Right lobe of liver (tissue), 6 donors: ENCODE data around the gene GALC. TPM values are rescaled to one million over a fixed set of nuclear protein-coding genes. Genes with fewer than 3 reads are reported as not detected.
"Not testable (repeated sequence)": the region's sequence is repeated elsewhere in the genome, so short reads cannot be mapped to it uniquely, and the experiment has no call there.

ENCODE experiments used
- ATAC-seq, 4 donors: fragments of 200-7000 bp; cut with Tn5 transposase; one replicate each; pipeline ENCODE4 v1.9.1; 2020; ENCODE audit warnings: mild to moderate bottlenecking in 4 of 4, moderate library complexity in 4 of 4
- DNase-seq, 3 donors: peaks; one replicate each; pipeline ENCODE4 v3.0.0-alpha.2; 2020
- H3K27ac ChIP-seq, 3 donors: fragments of 200-600 bp; one replicate each; pipeline ENCODE4 v1.8.0; 2022
- H3K27me3 ChIP-seq, 2 donors: fragments of 200-600 bp; one replicate each; pipeline ENCODE4 v1.8.0; 2022
- H3K36me3 ChIP-seq, 4 donors: fragments of 200-600 bp; sonication (generic) in 1 of 4; one replicate each; pipeline versions ENCODE4 v1.5.1 to v1.8.0; 2017 to 2022; ENCODE audit warnings: control low read depth in 1 of 4
- H3K4me1 ChIP-seq, 4 donors: fragments of 200-600 bp; sonication (generic) in 1 of 4; one replicate each; pipeline versions ENCODE4 v1.5.1 to v1.8.0; 2017 to 2022; ENCODE audit warnings: control low read depth in 1 of 4
- H3K4me3 ChIP-seq, 3 donors: fragments of 200-600 bp; one replicate each; pipeline ENCODE4 v1.8.0; 2022
- H3K9me3 ChIP-seq, 4 donors: fragments of 200-600 bp; sonication (generic) in 1 of 4; one replicate each; pipeline versions ENCODE4 v1.5.1 to v1.8.0; 2017 to 2022; ENCODE audit warnings: control low read depth in 1 of 4
- CTCF ChIP-seq, 4 donors: fragments of 200-600 bp in 3 of 4; fragments of 450-650 bp in 1 of 4; IDR thresholded peaks; one replicate each; pipeline versions ENCODE4 v1.5.1 to v1.8.0; 2016 to 2022; ENCODE audit warnings: antibody characterized with exemption in 4 of 4, mild to moderate bottlenecking in 2 of 4
- POLR2A ChIP-seq: fragments of 450-650 bp; IDR thresholded peaks from one replicate; pipeline ENCODE4 v1.6.1; 2017; ENCODE audit warnings: antibody characterized with exemption, mild to moderate bottlenecking
- WGBS: methylation state at CpG from one replicate; pipeline ENCODE4 v1.1.6; 2018; ENCODE audit warnings: low coverage, low lambda C conversion rate; ENCODE audit not compliant: insufficient coverage; ENCODE audit errors: missing lambda C conversion rate; 5-methylcytosine and 5-hydroxymethylcytosine counted together
- intact Hi-C, 2 donors: fragments of 100-400 bp; cut with DNase I; formaldehyde crosslinking; loops; one replicate each; pipeline versions ENCODE4 v1.11.2 to v1.14.1; 2022
- total RNA-seq, 6 experiments: library from RNA; depleted of rRNA in 2 of 6; stranded (reverse); fragments of >200 nt in 2 of 6; fragmentation: NEBNext Ultra II Directional in 3 of 6; extraction: Animal tissue kit (Norgen Biotek cat#: 25700) in 3 of 6; gene quantifications; one replicate each; pipeline versions ENCODE4 v1.1.0 to v1.2.4, GENCODE V29; 2016 to 2023
- donor health status: DM: no; HTN: yes; CAD: no.
- donor health status: DM: no; HTN: no; CAD: no.
- donor health status: DM: no; HTN: no; CAD: no.
- donor health status: DM: no; HTN: yes; CAD: no.
- donor health status: DM: no; HTN: yes; CAD: no.

Gene GALC
- total RNA-seq, 6 experiments from 2014 or later = 8.3 to 23.5 (median 10.3) TPM

GRCh38 chr14:88029500-88029899, 36.5 kb upstream of the GALC start:
- no peak overlapping the region for H3K27ac ChIP-seq
- peaks cover 0 to 5% (median 0%) of the 10 kb centered on the region in 4 donors for H3K36me3 ChIP-seq
- H3K9me3 ChIP-seq = no peaks in the 10 kb centered on the region
- intact Hi-C loops = no loop called here
- ATAC-seq = no peak
- DNase-seq = no peak
- peaks cover 0 to 56% (median 15%) of the 10 kb centered on the region in 4 donors for H3K4me1 ChIP-seq
- no peak overlapping the region for H3K4me3 ChIP-seq
- TF ChIP-seq POLR2A (no peak), CTCF (IDR thresholded peaks at IDR 0.05) (no peak)
- no peaks in the 10 kb centered on the region for H3K27me3 ChIP-seq
- WGBS = 89% methylated on average over 2 of the region's 2 CpGs

- Histone ChIP-seq H3K27me3 (no peaks in the 10 kb centered on the region), H3K9me3 (no peaks in the 10 kb centered on the region), H3K27ac (peak overlapping the region in 2 of 3 donors; percentile 63 to 80), H3K4me3 (peak overlapping the region in 2 of 3 donors; percentile 65 to 68), H3K4me1 (peaks cover 0 to 54% (median 21%) of the 10 kb centered on the region in 4 donors), H3K36me3 (peaks cover 0 to 5% (median 0%) of the 10 kb centered on the region in 4 donors)
- intact Hi-C loops = no loop called here
- ATAC-seq = peak; percentile 44 to 56 (median 52)
- TF ChIP-seq CTCF (IDR thresholded peaks at IDR 0.05) (no peak), POLR2A (no peak)
- DNase-seq = no peak
- WGBS = 8% methylated on average over 2 of the region's 2 CpGs
These were observed 33.9 kb upstream of the GALC start for GRCh38 chr14:88026890-88027289.

GRCh38 chr14:88025313-88025712, 32.3 kb upstream of the GALC start:
- WGBS = 10% methylated on average over 3 of the region's 3 CpGs
- H3K27me3 ChIP-seq = no peaks in the 10 kb centered on the region
- ATAC-seq (peak; percentile 36 to 48 (median 44)), DNase-seq (no peak)
- TF ChIP-seq CTCF (IDR thresholded peaks at IDR 0.05) = no peak
- TF ChIP-seq POLR2A = no peak
- peak overlapping the region; percentile 50 to 80 (median 63) for H3K27ac ChIP-seq
- peak overlapping the region; percentile 46 to 68 (median 65) for H3K4me3 ChIP-seq
- peaks cover 0 to 45% (median 21%) of the 10 kb centered on the region in 4 donors for H3K4me1 ChIP-seq
- H3K9me3 ChIP-seq = no peaks in the 10 kb centered on the region
- peaks cover 0 to 5% (median 0%) of the 10 kb centered on the region in 4 donors for H3K36me3 ChIP-seq
- intact Hi-C loops = no loop called here

GRCh38 chr14:88024252-88025086, 31.5 kb upstream of the GALC start:
- H3K9me3 ChIP-seq, H3K27me3 ChIP-seq, DNase-seq, H3K36me3 ChIP-seq, intact Hi-C loops: not testable (repeated sequence)
- 26% methylated on average over 10 of the region's 11 CpGs for WGBS
- Histone ChIP-seq H3K4me3 (peak overlapping the region; percentile 46 to 68 (median 65)), H3K27ac (peak overlapping the region; percentile 50 to 80 (median 63)), H3K4me1 (peaks cover 0 to 37% (median 18%) of the 10 kb centered on the region in 4 donors)
- TF ChIP-seq POLR2A = peak; percentile 13
- ATAC-seq = peak in 3 of 4 donors; percentile 16 to 26 (median 25)

GRCh38 chr14:88023658-88024187, 30.7 kb upstream of the GALC start:
- peaks cover 0 to 5% (median 0%) of the 10 kb centered on the region in 4 donors for H3K36me3 ChIP-seq
- DNase-seq (no peak), ATAC-seq (peak; percentile 41 to 59 (median 48))
- H3K4me3 ChIP-seq = no peak overlapping the region
- H3K4me1 ChIP-seq = peaks cover 0 to 31% (median 14%) of the 10 kb centered on the region in 4 donors
- no peaks in the 10 kb centered on the region for H3K9me3 ChIP-seq
- H3K27ac ChIP-seq = peak overlapping the region in 2 of 3 donors; percentile 63 to 80
- TF ChIP-seq CTCF (IDR thresholded peaks at IDR 0.05) = no peak
- no peak for TF ChIP-seq POLR2A
- WGBS = 21% methylated on average over 3 of the region's 3 CpGs
- H3K27me3 ChIP-seq = no peaks in the 10 kb centered on the region
- intact Hi-C loops = no loop called here
